ENCODE results near the gene MYO5B.

DNA sequence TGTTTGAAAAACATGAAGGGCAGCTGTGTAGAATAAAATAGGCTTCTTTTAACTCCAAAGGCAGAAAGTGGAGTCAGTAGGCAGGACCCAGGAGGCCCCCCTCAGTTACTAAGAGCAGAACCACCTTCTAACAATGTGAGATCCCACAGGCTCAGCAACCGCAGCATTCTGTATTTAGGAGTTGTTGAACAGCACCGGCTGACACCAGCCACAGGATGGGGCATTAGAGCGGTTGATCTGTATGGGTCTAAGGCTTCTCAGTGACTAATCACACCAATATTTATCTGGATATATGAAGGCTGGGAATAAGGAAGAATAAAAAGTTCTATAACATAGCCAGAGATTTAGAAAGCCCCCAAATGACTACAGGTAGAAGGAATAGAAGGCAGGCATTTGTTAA lies 51.7 kb downstream of the MYO5B start:
- no peak for TF ChIP-seq GABPA (IDR thresholded peaks at IDR 0.05; ENCODE audit: low read depth)
- no peak for TF ChIP-seq TCF12 (IDR thresholded peaks at IDR 0.05)
- TF ChIP-seq POLR2AphosphoS5 (IDR thresholded peaks at IDR 0.05; ENCODE audit: low read depth, low read length) = no peak
- TF ChIP-seq CTCF (IDR thresholded peaks at IDR 0.05) = no peak
- TF ChIP-seq, protein P1, sequence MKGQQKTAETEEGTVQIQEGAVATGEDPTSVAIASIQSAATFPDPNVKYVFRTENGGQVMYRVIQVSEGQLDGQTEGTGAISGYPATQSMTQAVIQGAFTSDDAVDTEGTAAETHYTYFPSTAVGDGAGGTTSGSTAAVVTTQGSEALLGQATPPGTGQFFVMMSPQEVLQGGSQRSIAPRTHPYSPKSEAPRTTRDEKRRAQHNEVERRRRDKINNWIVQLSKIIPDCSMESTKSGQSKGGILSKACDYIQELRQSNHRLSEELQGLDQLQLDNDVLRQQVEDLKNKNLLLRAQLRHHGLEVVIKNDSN (IDR thresholded peaks at IDR 0.05; ENCODE audit: borderline replicate concordance, low read depth) = no peak
- TF ChIP-seq NRF1 (IDR thresholded peaks at IDR 0.05; ENCODE audit: low read depth, low read length) = no peak
- TF ChIP-seq CHD2 (IDR thresholded peaks at IDR 0.05; ENCODE audit: low read length, partially characterized antibody) = no peak
- TF ChIP-seq YY1 (IDR thresholded peaks at IDR 0.05; ENCODE audit: low read depth) = no peak
- TF ChIP-seq EZH2phosphoT487 (IDR thresholded peaks at IDR 0.05; ENCODE audit: borderline replicate concordance, low read depth) = no peak
- TF ChIP-seq, protein P2, sequence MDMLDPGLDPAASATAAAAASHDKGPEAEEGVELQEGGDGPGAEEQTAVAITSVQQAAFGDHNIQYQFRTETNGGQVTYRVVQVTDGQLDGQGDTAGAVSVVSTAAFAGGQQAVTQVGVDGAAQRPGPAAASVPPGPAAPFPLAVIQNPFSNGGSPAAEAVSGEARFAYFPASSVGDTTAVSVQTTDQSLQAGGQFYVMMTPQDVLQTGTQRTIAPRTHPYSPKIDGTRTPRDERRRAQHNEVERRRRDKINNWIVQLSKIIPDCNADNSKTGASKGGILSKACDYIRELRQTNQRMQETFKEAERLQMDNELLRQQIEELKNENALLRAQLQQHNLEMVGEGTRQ (IDR thresholded peaks at IDR 0.05; ENCODE audit: borderline replicate concordance, low read depth, low read length) = no peak
- TF ChIP-seq SMC3 (IDR thresholded peaks at IDR 0.05; ENCODE audit: low read depth, low read length) = no peak

Measured in SK-N-SH (cell line).